GM12878 (cell line): ENCODE data around the gene FAM170A. TPM values are rescaled to one million over a fixed set of nuclear protein-coding genes. Genes with fewer than 3 reads are reported as not detected.

ENCODE experiments used
- ATAC-seq: fragments of 200-7000 bp; cut with Tn5 transposase; 3 replicates; pipeline ENCODE4 v1.9.1; 2020; ENCODE audit warnings: mild to moderate bottlenecking, moderate library complexity
- BruUV-seq: library from RNA; stranded (reverse); fragments of 400-500 nt; replicated peaks from 2 replicates; lab custom pipeline; 2021; lab: Mats Ljungman, UMichigan
- CTCF ChIA-PET: fragments of 300-600 bp; sonication (Branson Sonifier 250); formaldehyde crosslinking; extraction: SDS; loops from one replicate; lab custom pipeline; 2021; ENCODE audit warnings: inconsistent platforms; lab: Yijun Ruan, JAX
- POLR2A ChIA-PET: fragments of 350-600 bp; formaldehyde crosslinking; extraction: SDS; loops from one replicate; lab custom pipeline; 2021; ENCODE audit warnings: inconsistent platforms; lab: Charles Lee
- RAD21 ChIA-PET: fragments of 300-600 bp; sonication (Branson Sonifier 250); formaldehyde crosslinking; loops from one replicate; lab custom pipeline; 2023; ENCODE audit warnings: antibody characterized with exemption; ENCODE audit not compliant: unreplicated experiment; lab: Charles Lee
- SMC1A ChIA-PET: fragments of 300-600 bp; sonication (Branson Sonifier 250); formaldehyde crosslinking; loops from one replicate; lab custom pipeline; 2023; ENCODE audit not compliant: unreplicated experiment, uncharacterized antibody; lab: Charles Lee
- DNase-seq: peaks from one replicate; pipeline ENCODE4 v3.0.0-alpha.2; 2011; ENCODE audit warnings: low read depth, low spot score
- FAIRE-seq: peaks from 3 replicates; lab custom pipeline; 2011; peaks lifted over from hg19 to GRCh38; lab: Jason Lieb, UNC
- H2AFZ ChIP-seq: 2 replicates; pipeline ENCODE4 v1.6.0; 2011; ENCODE audit warnings: low read depth, low read length, control low read depth; ENCODE audit not compliant: control insufficient read depth
- H3K27ac ChIP-seq: 2 replicates; pipeline ENCODE4 v1.5.1; 2011; ENCODE audit warnings: control low read depth; ENCODE audit not compliant: control insufficient read depth, insufficient read depth
- H3K27me3 ChIP-seq, 2 experiments: replicated peaks in 1 of 2; 2 replicates each; pipeline versions ENCODE4 v1.6.0 to v1.6.1; 2011; ENCODE audit warnings: low read length in 1 of 2; ENCODE audit not compliant: control insufficient read depth in 2 of 2, insufficient read depth in 2 of 2
- H3K36me3 ChIP-seq, 2 experiments: 2 replicates each; pipeline ENCODE4 v1.5.1; 2011; ENCODE audit warnings: low read length in 1 of 2; ENCODE audit not compliant: control insufficient read depth in 2 of 2, insufficient read depth in 2 of 2
- H3K4me1 ChIP-seq: 2 replicates; pipeline ENCODE4 v1.6.1; 2011; ENCODE audit warnings: mild to moderate bottlenecking, low read length, moderate library complexity, mixed read lengths; ENCODE audit not compliant: control insufficient read depth, insufficient read depth
- H3K4me2 ChIP-seq: 2 replicates; pipeline ENCODE4 v1.6.0; 2011; ENCODE audit warnings: control low read depth; ENCODE audit not compliant: control insufficient read depth, insufficient read depth
- H3K4me3 ChIP-seq: fragments of 200-600 bp; sonication (generic); 2 replicates; pipeline ENCODE4 v1.5.1; 2016
- H3K79me2 ChIP-seq: 2 replicates; pipeline ENCODE4 v1.6.0; 2011; ENCODE audit warnings: low read length; ENCODE audit not compliant: control insufficient read depth, insufficient read depth
- H3K9ac ChIP-seq: 2 replicates; pipeline ENCODE4 v1.8.0; 2011; ENCODE audit warnings: low read length, control low read depth, mixed read lengths; ENCODE audit not compliant: control insufficient read depth, insufficient read depth
- H3K9me3 ChIP-seq: replicated peaks from 3 replicates; pipeline ENCODE4 v1.5.1; 2011; ENCODE audit warnings: mild to moderate bottlenecking, low read length; ENCODE audit not compliant: control insufficient read depth, insufficient read depth
- H4K20me1 ChIP-seq: 2 replicates; pipeline ENCODE4 v1.6.0; 2011; ENCODE audit not compliant: control insufficient read depth, insufficient read depth
- FOS ChIP-seq: IDR thresholded peaks from 3 replicates; pipeline ENCODE4 v1.6.1; 2011; ENCODE audit warnings: borderline replicate concordance; ENCODE audit not compliant: insufficient read length; ENCODE audit errors: extremely low read depth
- RAD21 ChIP-seq: IDR thresholded peaks from 2 replicates; pipeline ENCODE4 v1.6.1; 2011; ENCODE audit warnings: mild to moderate bottlenecking, low read depth, low read length, moderate library complexity; ENCODE audit not compliant: insufficient read depth
- ZNF592 ChIP-seq: fragments of 450-650 bp; IDR thresholded peaks from 2 replicates; pipeline ENCODE4 v1.6.1; 2017; ENCODE audit warnings: mild to moderate bottlenecking, moderate library complexity
- in situ Hi-C: fragments of 300-500 bp; cut with MboI; formaldehyde crosslinking; loops from 9 replicates; pipeline ENCODE4 v1.14.3; 2018; ENCODE audit warnings: mixed read lengths
- intact Hi-C: fragments of 100-400 bp; cut with micrococcal nuclease; formaldehyde crosslinking; loops from one replicate; pipeline ENCODE4 v1.14.2; 2022; ENCODE audit not compliant: unreplicated experiment
- polyA plus RNA-seq, 11 experiments: library from polyadenylated mRNA; depleted of rRNA in 4 of 11; unstranded in 6 of 11; stranded (reverse) in 5 of 11; fragments of >200 nt; fragmentation: Nextera tagmentation in 4 of 11; fragmentation: Illumina TruSeq in 1 of 11; extraction: Ambion mirVana in 4 of 11; extraction: Trizol in 1 of 11; gene quantifications; 1 replicate in 1 of 11; 2 replicates in 10 of 11; pipeline versions ENCODE4 v1.2.1 to v1.2.3, GENCODE V29; 2011 to 2016; ENCODE audit warnings: inconsistent platforms in 2 of 11, missing spikeins in 2 of 11, low read depth in 1 of 11
- total RNA-seq, 4 experiments: library from RNA; depleted of rRNA in 3 of 4; stranded (reverse); fragments of >200 nt in 3 of 4; fragmentation: Illumina TruSeq in 1 of 4; extraction: Trizol in 1 of 4; gene quantifications; 2 replicates each; pipeline versions ENCODE4 v1.2.1 to v1.2.3, GENCODE V29; 2013 to 2021

Gene FAM170A
- total and polyA plus RNA-seq, 10 of the 15 experiments (the other 5 are each of a cell fraction or from before 2014, with no cell fraction given): not detected

GRCh38 chr5:119666542-119666941, 37.2 kb downstream of the FAM170A start:
- POLR2A ChIA-PET: no interaction called here
- Histone ChIP-seq H4K20me1 (no peaks in the 10 kb centered on the region), H3K27ac (no peak overlapping the region), H3K9me3 (no peaks in the 10 kb centered on the region; the same call in 2 of the 3 replicates), H3K4me1 (no peaks in the 10 kb centered on the region), H3K36me3 (no peaks in the 10 kb centered on the region), H3K9ac (no peak overlapping the region), H3K27me3 (no peaks in the 10 kb centered on the region), H3K4me2 (no peak overlapping the region), H3K79me2 (no peaks in the 10 kb centered on the region), H3K4me3 (no peak overlapping the region), H2AFZ (no peak overlapping the region)
- RAD21 ChIA-PET: no interaction called here
- DNase-seq: no peak
- TF ChIP-seq FOS (no peak), ZNF592 (no peak), RAD21 (no peak)
- no TSS peak for BruUV-seq
- CTCF ChIA-PET: no interaction called here
- intact Hi-C loops: no loop called here
- ATAC-seq: no peak
- in situ Hi-C loops: no loop called here
- SMC1A ChIA-PET: no interaction called here
- no peak for FAIRE-seq
